CD8-positive, alpha-beta memory T cell (primary cell): ENCODE results near the gene ZDHHC22. TPM values are rescaled to one million over a fixed set of nuclear protein-coding genes. Genes with fewer than 3 reads are reported as not detected.
"Not testable (repeated sequence)": the region's sequence is repeated elsewhere in the genome, so short reads cannot be mapped to it uniquely, and the experiment has no call there.

Source experiments
- CTCF ChIA-PET: fragments of 350-600 bp; sonication (Branson Sonifier 250); formaldehyde crosslinking; loops from one replicate; lab custom pipeline; 2021; ENCODE audit warnings: antibody characterized with exemption; lab: Charles Lee
- POLR2A ChIA-PET: fragments of 350-600 bp; sonication (Branson Sonifier 250); formaldehyde crosslinking; loops from one replicate; lab custom pipeline; 2021; ENCODE audit warnings: antibody characterized with exemption; lab: Charles Lee
- DNase-seq, 5 donors: peaks; one replicate each; pipeline versions ENCODE4 v3.0.0 to v3.0.0-alpha.2; 2020 to 2022; ENCODE audit warnings: mixed read lengths in 1 of 5
- H3K27ac ChIP-seq: one replicate; pipeline ENCODE4 v1.7.0; 2013; ENCODE audit warnings: low read depth, mild to moderate bottlenecking, low read length, moderate library complexity
- H3K27me3 ChIP-seq: 2 replicates; pipeline ENCODE4 v1.7.0; 2013; ENCODE audit warnings: low read length, mild to moderate bottlenecking; ENCODE audit not compliant: insufficient read depth, poor library complexity, severe bottlenecking
- H3K36me3 ChIP-seq: 2 replicates; pipeline ENCODE4 v1.7.0; 2013; ENCODE audit warnings: mild to moderate bottlenecking, low read length, moderate library complexity; ENCODE audit not compliant: insufficient read depth
- H3K4me1 ChIP-seq: 2 replicates; pipeline ENCODE4 v1.7.0; 2013; ENCODE audit warnings: mild to moderate bottlenecking, low read length, moderate library complexity; ENCODE audit not compliant: insufficient read depth
- H3K4me3 ChIP-seq: 2 replicates; pipeline ENCODE4 v1.7.0; 2013; ENCODE audit warnings: mild to moderate bottlenecking, low read length
- H3K9me3 ChIP-seq: 2 replicates; pipeline ENCODE4 v1.7.0; 2013; ENCODE audit warnings: mild to moderate bottlenecking, low read length
- H3K27ac Mint-ChIP-seq, 8 donors: one replicate each; pipeline ENCODE4 v1.8.0; 2020 to 2021; ENCODE audit warnings: mixed read lengths in 8 of 8, mild to moderate bottlenecking in 6 of 8, inconsistent platforms in 3 of 8, moderate library complexity in 3 of 8
- H3K27me3 Mint-ChIP-seq, 2 donors: one replicate each; pipeline ENCODE4 v1.8.0; 2020 to 2021; ENCODE audit warnings: mixed read lengths in 2 of 2, mild to moderate bottlenecking in 1 of 2, moderate library complexity in 1 of 2
- H3K36me3 Mint-ChIP-seq, 3 donors: one replicate each; pipeline ENCODE4 v1.8.0; 2020 to 2021; ENCODE audit warnings: mixed read lengths in 3 of 3, inconsistent platforms in 1 of 3, mild to moderate bottlenecking in 1 of 3
- H3K4me1 Mint-ChIP-seq, 3 donors: one replicate each; pipeline ENCODE4 v1.8.0; 2020 to 2021; ENCODE audit warnings: mixed read lengths in 3 of 3, inconsistent platforms in 1 of 3, mild to moderate bottlenecking in 1 of 3
- H3K4me3 Mint-ChIP-seq, 7 donors: one replicate each; pipeline ENCODE4 v1.8.0; 2020 to 2021; ENCODE audit warnings: mixed read lengths in 7 of 7, mild to moderate bottlenecking in 6 of 7, moderate library complexity in 4 of 7, inconsistent platforms in 2 of 7
- H3K9me3 Mint-ChIP-seq, 5 donors: one replicate each; pipeline ENCODE4 v1.8.0; 2020 to 2022; ENCODE audit warnings: mixed read lengths in 5 of 5, mild to moderate bottlenecking in 3 of 5, moderate library complexity in 2 of 5, inconsistent platforms in 1 of 5
- polyA plus RNA-seq: library from polyadenylated mRNA; unstranded; fragments of 300-500 nt; fragmentation: Illumina TruSeq; gene quantifications from one replicate; pipeline ENCODE4 v1.2.3, GENCODE V29; 2021
- total RNA-seq, 2 experiments: library from RNA; stranded (reverse); gene quantifications; one replicate each; pipeline ENCODE4 v1.2.3, GENCODE V29; 2021

ZDHHC22 gene
- total and polyA plus RNA-seq, 3 experiments from 2014 or later = not detected

DNA sequence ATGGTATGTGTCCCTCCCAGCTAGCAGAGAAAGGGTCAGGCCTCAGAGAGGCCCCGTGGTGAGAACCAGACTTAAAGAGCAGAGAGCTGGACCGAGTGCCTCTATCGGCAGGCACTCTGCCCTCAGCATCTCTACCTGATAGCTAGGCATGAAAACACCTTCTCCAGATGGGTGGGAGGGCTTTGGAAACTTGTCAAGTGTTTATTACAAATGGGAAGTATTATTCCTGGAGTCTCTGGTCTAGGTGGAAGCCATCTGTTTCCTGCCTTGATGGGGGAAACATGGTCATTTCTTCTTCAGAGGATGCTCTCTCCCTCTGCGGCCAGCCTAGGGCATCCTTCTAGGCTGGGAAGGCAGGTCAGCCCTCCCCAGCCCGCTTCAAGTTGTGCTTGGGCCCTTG, 42.3 kb upstream of the ZDHHC22 start:
- Mint-ChIP-seq H3K4me3 (peak overlapping the region in 1 of 7 donors; percentile 33), H3K9me3 (no peaks in the 10 kb centered on the region), H3K27ac (peak overlapping the region in 1 of 8 donors; percentile 50), H3K27me3 (peaks cover 27 to 49% of the 10 kb centered on the region in 2 donors), H3K4me1 (peaks cover 14 to 28% (median 25%) of the 10 kb centered on the region in 3 donors), H3K36me3 (no peaks in the 10 kb centered on the region)
- Histone ChIP-seq H3K27me3 (peaks cover 3% of the 10 kb centered on the region), H3K27ac (no peak overlapping the region), H3K9me3 (no peaks in the 10 kb centered on the region), H3K36me3 (no peaks in the 10 kb centered on the region), H3K4me1 (peaks cover 7% of the 10 kb centered on the region), H3K4me3 (no peak overlapping the region)
- ChIA-PET CTCF (no interaction called here), POLR2A (no interaction called here)
- no peak for DNase-seq

DNA sequence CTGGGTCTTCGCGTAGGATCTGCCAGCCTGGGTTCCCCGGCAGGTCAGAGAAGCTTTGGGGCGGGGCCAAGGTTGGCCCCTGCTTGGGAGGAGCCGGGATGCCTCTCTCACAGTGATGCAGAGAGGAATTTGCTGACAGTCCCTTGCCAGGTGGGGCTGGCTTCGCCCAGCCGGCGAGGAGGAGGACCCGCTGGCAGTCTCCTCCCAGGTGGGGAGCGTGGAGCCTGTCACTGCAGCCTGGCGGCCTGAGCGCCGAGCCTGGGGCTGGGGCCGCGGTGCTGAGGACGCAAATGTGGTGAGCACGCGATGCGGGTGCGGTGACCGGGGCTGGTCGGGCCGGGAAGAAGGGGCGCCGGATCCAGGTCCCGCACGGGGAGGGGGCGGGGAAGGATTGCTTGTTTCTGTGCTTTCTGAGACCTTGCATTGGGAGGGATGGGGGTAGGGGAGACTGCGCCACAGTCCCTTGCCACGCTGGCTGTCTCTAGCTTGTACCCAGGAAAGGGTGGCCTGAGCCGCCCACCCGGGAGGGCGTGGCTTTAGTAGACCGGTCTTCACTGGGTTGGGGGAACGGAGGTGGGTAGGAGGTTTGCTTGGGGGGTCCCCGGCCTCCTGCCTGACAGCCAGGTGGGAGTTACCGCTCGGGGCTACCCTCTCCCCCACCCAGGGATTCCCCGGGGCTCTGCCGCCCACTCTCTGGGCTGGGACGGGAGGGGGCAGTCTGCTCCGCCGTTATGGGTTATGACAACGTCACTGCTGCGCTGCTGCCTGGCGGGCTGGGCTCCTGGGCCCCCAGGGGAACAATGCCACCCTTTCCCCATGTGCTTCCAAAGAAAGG, 40.2 kb upstream of the ZDHHC22 start, which contains the start of gene TMEM63C:
Gene TMEM63C (plus strand): TSS at position 196 of the 835 bp plus-strand sequence. CDS start 37,016 bp downstream, outside the sequence.
- H3K27me3 ChIP-seq = peaks cover 3% of the 10 kb centered on the region
- H3K4me1 ChIP-seq = peaks cover 7% of the 10 kb centered on the region
- Mint-ChIP-seq H3K36me3 (no peaks in the 10 kb centered on the region), H3K4me1 (peaks cover 14 to 28% (median 25%) of the 10 kb centered on the region in 3 donors), H3K27ac (peak within 1 kb of the TSS in 5 of 8 donors; percentile 53 to 78 (median 70)), H3K9me3 (no peaks in the 10 kb centered on the region), H3K27me3 (peaks cover 26 to 48% of the 10 kb centered on the region in 2 donors), H3K4me3 (peak within 1 kb of the TSS; percentile 73 to 86 (median 78))
- no peaks in the 10 kb centered on the region for H3K9me3 ChIP-seq
- no peaks in the 10 kb centered on the region for H3K36me3 ChIP-seq
- ChIA-PET CTCF (no interaction called here), POLR2A (no interaction called here)
- H3K4me3 ChIP-seq = peak within 1 kb of the TSS; percentile 58
- peak; percentile 37 to 66 (median 41) for DNase-seq
- H3K27ac ChIP-seq = no peak within 1 kb of the TSS

DNA sequence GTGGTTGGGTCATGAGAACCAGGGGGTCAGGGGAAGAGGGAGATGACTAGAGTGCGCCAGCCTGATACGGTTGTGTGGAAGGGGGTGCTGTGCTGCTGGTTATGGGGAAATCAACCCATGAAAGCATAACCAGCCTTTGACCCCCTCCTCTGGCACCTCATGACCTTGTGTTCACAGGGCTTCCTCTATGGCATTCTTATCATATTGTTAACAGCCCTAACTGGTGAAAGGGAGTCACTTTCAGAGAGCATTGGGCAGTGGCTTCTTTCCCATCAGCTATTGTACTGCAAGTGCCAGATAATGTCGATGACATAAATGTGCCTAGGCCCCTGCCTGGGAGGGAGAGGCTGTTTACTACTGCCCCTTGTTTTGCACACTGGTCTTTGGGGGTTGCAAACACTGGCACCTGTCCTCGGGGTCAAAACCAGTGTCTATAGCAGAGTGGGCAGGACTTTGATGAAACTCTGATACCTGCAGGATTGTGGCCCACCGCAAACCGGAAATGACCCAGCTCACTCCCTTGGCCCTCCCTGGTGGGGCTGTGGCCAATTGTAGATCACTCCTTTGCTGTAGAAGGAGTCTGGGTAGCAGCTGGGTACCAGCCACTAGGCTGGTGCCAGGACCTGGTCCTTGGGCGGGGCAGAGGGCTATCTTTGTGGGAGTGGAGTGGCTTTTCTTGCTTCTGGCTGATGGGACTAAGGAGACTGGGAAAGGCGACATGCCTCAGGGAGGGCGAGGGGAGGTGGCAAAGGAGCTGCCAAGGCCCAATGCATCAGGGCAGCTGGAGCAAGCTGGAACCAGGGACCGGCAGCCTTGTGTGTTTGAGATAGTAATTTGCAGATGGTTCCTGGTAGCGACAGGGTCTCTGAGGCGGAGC, 39.4 kb upstream of the ZDHHC22 start:
- POLR2A ChIA-PET = no interaction called here
- H3K36me3 Mint-ChIP-seq = no peaks in the 10 kb centered on the region
- H3K4me3 Mint-ChIP-seq = peak overlapping the region; percentile 58 to 86 (median 78)
- H3K4me1 Mint-ChIP-seq = peaks cover 14 to 28% (median 25%) of the 10 kb centered on the region in 3 donors
- no peak for DNase-seq
- Histone ChIP-seq H3K4me3 (peak overlapping the region; percentile 58), H3K27ac (no peak overlapping the region), H3K36me3 (no peaks in the 10 kb centered on the region), H3K4me1 (peaks cover 7% of the 10 kb centered on the region), H3K27me3 (peaks cover 3% of the 10 kb centered on the region), H3K9me3 (no peaks in the 10 kb centered on the region)
- H3K9me3 Mint-ChIP-seq = no peaks in the 10 kb centered on the region
- CTCF ChIA-PET = interaction anchor here (1.5 kb wide), 1 partner anchor 27 kb away, joined by 3 read pairs; no protein-coding TSS in a partner anchor
- H3K27me3 Mint-ChIP-seq = peaks cover 26 to 50% of the 10 kb centered on the region in 2 donors
- H3K27ac Mint-ChIP-seq = peak overlapping the region in 5 of 8 donors; percentile 47 to 78 (median 57)

DNA sequence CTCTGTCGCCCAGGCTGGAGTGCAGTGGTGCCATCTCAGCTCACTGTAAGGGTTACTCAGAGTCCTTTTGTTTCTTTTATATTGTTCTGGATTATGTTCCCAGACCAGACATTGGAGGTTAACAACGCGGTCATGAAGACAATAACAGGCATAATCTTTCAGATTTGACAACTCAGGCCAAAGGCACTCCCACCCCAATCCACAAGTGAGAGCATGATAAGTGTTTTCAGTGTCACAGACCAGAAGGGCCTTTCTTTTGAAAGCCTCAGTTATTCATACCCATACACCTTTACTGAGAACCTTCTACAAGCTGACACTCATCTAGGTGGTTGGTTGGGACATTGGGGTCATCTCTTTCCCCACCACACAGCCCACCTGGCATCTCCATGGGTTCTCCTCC, 37.1 kb upstream of the ZDHHC22 start:
- H3K4me3 ChIP-seq = no peak overlapping the region
- peaks cover 7% of the 10 kb centered on the region for H3K4me1 ChIP-seq
- no peak overlapping the region for H3K4me3 Mint-ChIP-seq
- peaks cover 9 to 24% (median 14%) of the 10 kb centered on the region in 3 donors for H3K4me1 Mint-ChIP-seq
- H3K9me3 Mint-ChIP-seq = no peaks in the 10 kb centered on the region
- no peaks in the 10 kb centered on the region for H3K36me3 Mint-ChIP-seq
- no peak overlapping the region for H3K27ac ChIP-seq
- POLR2A ChIA-PET = no interaction called here
- no peak for DNase-seq
- no peaks in the 10 kb centered on the region for H3K36me3 ChIP-seq
- H3K9me3 ChIP-seq = no peaks in the 10 kb centered on the region
- H3K27me3 ChIP-seq = peaks cover 3% of the 10 kb centered on the region
- H3K27me3 Mint-ChIP-seq = peaks cover 25 to 48% of the 10 kb centered on the region in 2 donors
- CTCF ChIA-PET = no interaction called here
- no peak overlapping the region for H3K27ac Mint-ChIP-seq

DNA sequence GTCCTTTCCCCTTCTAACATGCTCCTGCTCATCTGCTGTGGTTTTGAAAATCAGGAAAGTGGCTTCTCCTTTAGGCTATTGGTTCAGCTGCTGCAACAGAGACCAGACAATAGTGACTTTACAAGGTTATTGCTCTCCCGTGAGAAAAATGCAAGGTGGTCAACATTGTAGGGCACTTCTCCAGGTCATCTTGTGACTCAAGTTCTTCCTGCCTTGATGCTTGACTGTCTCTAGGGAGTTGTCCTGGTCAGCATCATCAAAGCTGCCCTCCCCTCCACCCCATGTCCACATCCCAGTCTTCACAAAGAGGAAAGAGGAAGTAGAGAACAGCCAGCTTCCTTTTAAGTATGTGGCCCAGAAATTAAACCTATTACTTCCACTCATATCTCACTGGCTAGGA, 36.1 kb upstream of the ZDHHC22 start:
- Mint-ChIP-seq H3K4me3 (no peak overlapping the region), H3K4me1 (peaks cover 7 to 18% (median 11%) of the 10 kb centered on the region in 3 donors), H3K36me3 (no peaks in the 10 kb centered on the region), H3K27me3 (peaks cover 17 to 48% of the 10 kb centered on the region in 2 donors), H3K27ac (no peak overlapping the region), H3K9me3 (no peaks in the 10 kb centered on the region)
- no peaks in the 10 kb centered on the region for H3K9me3 ChIP-seq
- no peak overlapping the region for H3K4me3 ChIP-seq
- no peaks in the 10 kb centered on the region for H3K36me3 ChIP-seq
- ChIA-PET CTCF (no interaction called here), POLR2A (no interaction called here)
- peaks cover 3% of the 10 kb centered on the region for H3K27me3 ChIP-seq
- H3K4me1 ChIP-seq = peaks cover 7% of the 10 kb centered on the region
- H3K27ac ChIP-seq = no peak overlapping the region
- no peak for DNase-seq

DNA sequence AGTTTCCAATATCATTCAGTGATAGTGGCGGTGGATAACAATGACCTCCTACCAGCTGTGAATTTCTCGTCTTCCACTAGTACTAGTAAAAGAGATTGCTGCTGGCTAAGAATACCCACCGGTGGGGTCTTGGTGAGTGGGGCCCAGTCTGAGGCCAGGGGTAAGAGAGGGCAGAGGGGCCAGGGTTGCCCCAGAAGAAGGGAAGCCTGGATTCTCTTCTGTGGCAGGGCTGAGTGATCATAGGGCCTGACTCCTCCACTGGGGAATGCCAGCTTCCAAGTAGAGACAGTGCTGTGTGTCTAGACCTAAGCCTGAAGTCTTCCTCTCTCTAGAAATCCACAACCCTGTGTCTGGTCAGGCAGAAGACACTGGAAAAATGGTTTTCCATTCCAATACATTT, 34.3 kb upstream of the ZDHHC22 start:
- Mint-ChIP-seq H3K27me3 (peaks cover 20 to 41% of the 10 kb centered on the region in 2 donors), H3K36me3 (no peaks in the 10 kb centered on the region), H3K27ac (no peak overlapping the region), H3K4me1 (peaks cover 0 to 1% (median 0%) of the 10 kb centered on the region in 3 donors), H3K4me3 (no peak overlapping the region), H3K9me3 (peaks cover 3 to 11% (median 6%) of the 10 kb centered on the region in 5 donors)
- POLR2A ChIA-PET = no interaction called here
- DNase-seq = no peak
- no peak overlapping the region for H3K4me3 ChIP-seq
- H3K27me3 ChIP-seq = no peaks in the 10 kb centered on the region
- no peak overlapping the region for H3K27ac ChIP-seq
- no peaks in the 10 kb centered on the region for H3K4me1 ChIP-seq
- no peaks in the 10 kb centered on the region for H3K9me3 ChIP-seq
- CTCF ChIA-PET = no interaction called here
- no peaks in the 10 kb centered on the region for H3K36me3 ChIP-seq

DNA sequence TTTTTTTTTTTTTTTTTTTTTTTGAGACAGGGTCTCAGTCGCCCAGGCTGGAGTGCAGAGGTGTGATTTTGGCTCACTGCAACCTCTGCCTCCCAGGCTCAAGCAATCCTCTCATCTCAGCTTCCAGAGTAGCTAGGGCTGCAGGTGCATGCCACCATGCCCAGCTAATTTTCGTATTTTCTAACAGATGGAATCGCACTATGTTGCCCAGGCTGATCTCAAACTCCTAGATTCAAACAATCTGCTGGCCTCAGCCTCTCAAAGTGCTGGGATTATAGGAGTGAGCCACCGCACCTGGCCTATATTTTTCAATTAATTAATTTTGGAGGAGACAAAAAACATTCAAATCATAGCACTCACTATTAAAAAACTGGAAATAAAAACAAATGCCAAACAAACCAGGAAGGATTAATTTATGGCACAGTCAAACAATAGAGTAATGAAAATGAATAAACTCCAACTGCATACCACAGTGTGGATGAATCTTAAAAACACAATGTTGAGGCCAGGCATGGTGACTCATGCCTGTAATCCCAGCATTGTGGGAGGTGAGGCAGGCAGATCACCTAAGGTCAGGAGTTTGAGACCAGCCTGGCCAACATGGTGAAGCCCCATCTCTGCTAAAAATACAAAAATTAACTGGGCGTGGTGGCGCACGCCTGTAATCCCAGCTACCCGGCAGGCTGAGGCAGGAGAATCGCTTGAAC, 32.5 kb upstream of the ZDHHC22 start:
- H3K36me3 ChIP-seq, H3K36me3 Mint-ChIP-seq, POLR2A ChIA-PET, H3K4me3 ChIP-seq, H3K4me1 Mint-ChIP-seq, H3K9me3 ChIP-seq, H3K4me3 Mint-ChIP-seq, H3K4me1 ChIP-seq, H3K27me3 ChIP-seq, H3K27ac ChIP-seq, H3K27ac Mint-ChIP-seq, DNase-seq: not testable (repeated sequence)
- Mint-ChIP-seq H3K9me3 (peaks cover 12 to 21% (median 19%) of the 10 kb centered on the region in 5 donors), H3K27me3 (peaks cover 16 to 29% of the 10 kb centered on the region in 2 donors)
- CTCF ChIA-PET = interaction anchor here (1.0 kb wide), 1 partner anchor 142 kb away, joined by 3 read pairs; no protein-coding TSS in a partner anchor
